Embryonic facial prominence (tissue), 1 donor: ENCODE results near the gene MARK3.

Experiments used
- DNase-seq: peaks from one replicate; pipeline ENCODE4 v3.0.0-alpha.2; 2016; ENCODE audit errors: extremely low spot score

Gene MARK3

GRCh38 chr14:103436533-103436932, 51.3 kb downstream of the MARK3 start:
- DNase-seq: no peak

GRCh38 chr14:103442288-103442687, 57.1 kb downstream of the MARK3 start:
- DNase-seq: no peak

GRCh38 chr14:103443111-103443510, 57.9 kb downstream of the MARK3 start:
- DNase-seq: no peak

- no peak for DNase-seq
These were observed 59.8 kb downstream of the MARK3 start for GRCh38 chr14:103444837-103445524.

- DNase-seq: no peak
These were observed 60.6 kb downstream of the MARK3 start for GRCh38 chr14:103445806-103446205.

GRCh38 chr14:103448097-103448496, 62.9 kb downstream of the MARK3 start:
- DNase-seq: no peak

GRCh38 chr14:103449634-103450161, 64.5 kb downstream of the MARK3 start:
- DNase-seq: no peak

- no peak for DNase-seq
These were observed 65.2 kb downstream of the MARK3 start for GRCh38 chr14:103450416-103450815.

- no peak for DNase-seq
These were observed 66.2 kb downstream of the MARK3 start for GRCh38 chr14:103451401-103451800.

GRCh38 chr14:103453791-103454190, 68.6 kb downstream of the MARK3 start:
- DNase-seq: no peak

- DNase-seq: no peak
These were observed 71.1 kb downstream of the MARK3 start for GRCh38 chr14:103456167-103456835.

GRCh38 chr14:103460415-103460814, 75.2 kb downstream of the MARK3 start:
- DNase-seq: no peak

GRCh38 chr14:103463149-103463548, 77.9 kb downstream of the MARK3 start:
- no peak for DNase-seq

GRCh38 chr14:103463851-103464250, 78.6 kb downstream of the MARK3 start:
- no peak for DNase-seq

- DNase-seq: no peak
These were observed 87.7 kb downstream of the MARK3 start for GRCh38 chr14:103472939-103473338.

- DNase-seq: no peak
These were observed 89.7 kb downstream of the MARK3 start for GRCh38 chr14:103474893-103475292.

GRCh38 chr14:103476065-103476464, 90.8 kb downstream of the MARK3 start:
- DNase-seq: no peak

- no peak for DNase-seq
These were observed 91.4 kb downstream of the MARK3 start for GRCh38 chr14:103476631-103477030.

GRCh38 chr14:103480595-103480994, 95.4 kb downstream of the MARK3 start:
- no peak for DNase-seq

- no peak for DNase-seq
These were observed 98.4 kb downstream of the MARK3 start for GRCh38 chr14:103483600-103483999.

- DNase-seq: no peak
These were observed 100.3 kb downstream of the MARK3 start for GRCh38 chr14:103485504-103485903.

- DNase-seq: no peak
These were observed 102.9 kb downstream of the MARK3 start for GRCh38 chr14:103488071-103488470.

- no peak for DNase-seq
These were observed 103.7 kb downstream of the MARK3 start for GRCh38 chr14:103488960-103489359.
